SK-N-SH treated with all-trans-retinoic acid at 6 μM for 48 hours (cell line): ENCODE results near the gene SYTL1.

ENCODE experiments used
- ARNTL ChIP-seq: fragments of 450-650 bp; formaldehyde crosslinking; IDR thresholded peaks from 2 replicates; pipeline ENCODE4 v1.5.0; 2020; ENCODE audit warnings: low read depth, mild to moderate bottlenecking, moderate library complexity, borderline replicate concordance
- BACH2 ChIP-seq: fragments of 250-450 bp; sonication (Bioruptor Pico); IDR thresholded peaks from 2 replicates; pipeline ENCODE4 v1.9.0; 2021; ENCODE audit warnings: mild to moderate bottlenecking, borderline replicate concordance
- TCF4 ChIP-seq: fragments of 250-450 bp; sonication (Bioruptor Pico); IDR thresholded peaks from 2 replicates; pipeline ENCODE4 v1.8.0; 2021; ENCODE audit warnings: mild to moderate bottlenecking, moderate library complexity, borderline replicate concordance
- TOX ChIP-seq: fragments of 250-450 bp; sonication (Bioruptor Pico); IDR thresholded peaks from 2 replicates; pipeline ENCODE4 v1.8.0; 2021; ENCODE audit warnings: mild to moderate bottlenecking, moderate library complexity, borderline replicate concordance
- ZNF565 ChIP-seq: fragments of 450-650 bp; formaldehyde crosslinking; conservative IDR thresholded peaks from 2 replicates; pipeline ENCODE4 v1.5.0; 2020; ENCODE audit warnings: low read depth, mild to moderate bottlenecking, moderate library complexity
- TF ChIP-seq, protein P1 (sequence below): fragments of 250-450 bp; sonication (Bioruptor Pico); IDR thresholded peaks from 2 replicates; pipeline ENCODE4 v1.5.1; 2021; ENCODE audit warnings: mild to moderate bottlenecking, moderate library complexity
- TF ChIP-seq, protein P2 (sequence below): fragments of 250-450 bp; sonication (Bioruptor Pico); IDR thresholded peaks from 2 replicates; pipeline ENCODE4 v1.5.0; 2020; ENCODE audit warnings: mild to moderate bottlenecking, moderate library complexity
- TF ChIP-seq, protein P3 (sequence below): fragments of 250-450 bp; sonication (Bioruptor Pico); IDR thresholded peaks from 2 replicates; pipeline ENCODE4 v1.8.0; 2020; ENCODE audit warnings: mild to moderate bottlenecking, moderate library complexity, borderline replicate concordance

DNA sequence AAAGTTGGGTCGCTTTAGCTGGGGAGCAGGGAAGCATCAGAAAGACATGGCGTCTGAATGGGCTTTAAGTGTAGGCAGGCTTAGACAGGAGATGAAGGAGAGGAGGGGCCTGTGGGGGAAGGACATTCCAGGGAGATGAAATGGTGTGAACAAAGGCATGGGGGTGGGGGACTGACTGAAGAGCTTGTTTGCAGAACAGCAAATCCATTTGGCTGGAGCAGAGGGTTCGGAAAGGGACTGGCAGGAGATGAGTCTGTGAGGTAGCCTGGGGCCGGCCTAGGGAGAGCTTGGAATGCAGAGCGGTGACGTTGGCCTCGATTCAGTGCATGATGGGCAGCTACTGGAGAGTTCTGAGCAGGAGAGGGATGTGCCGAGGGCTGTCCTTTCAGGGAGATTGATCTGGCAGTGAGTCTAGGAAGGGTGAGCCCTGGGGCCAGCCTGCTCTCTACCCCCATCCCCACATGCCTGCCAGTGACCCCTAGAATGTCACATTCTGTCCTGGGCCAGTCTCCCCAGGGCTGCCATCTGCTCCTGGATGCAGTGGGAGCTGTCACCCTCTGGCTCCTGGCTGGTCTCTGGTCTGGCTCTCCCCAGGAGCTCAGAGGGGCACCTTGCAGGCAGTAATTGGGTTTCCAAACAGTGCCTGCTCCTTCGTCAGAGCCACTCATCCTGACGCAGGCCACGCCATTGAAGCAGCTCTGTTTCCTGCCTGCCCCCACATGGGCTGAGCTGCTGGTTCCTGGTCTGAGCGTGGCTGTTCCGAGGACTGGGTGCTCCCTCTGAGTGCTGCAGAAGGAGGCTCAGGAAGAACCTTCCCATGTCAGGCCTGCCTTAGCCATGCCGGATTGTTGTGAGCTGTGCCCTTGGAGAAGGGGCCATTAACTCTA is 42.2 kb upstream of the SYTL1 start:
- TF ChIP-seq BACH2 (CRISPR knock-in tag) (no peak), TCF4 (CRISPR knock-in tag) (peak; percentile 43; the same call in 1 of the 2 replicates), ZNF565 (CRISPR knock-in tag) (no peak), ARNTL (no peak), TOX (0 out of 2 replicates have a peak, but pooled peaks have one; percentile 5)
- TF ChIP-seq, protein P1, sequence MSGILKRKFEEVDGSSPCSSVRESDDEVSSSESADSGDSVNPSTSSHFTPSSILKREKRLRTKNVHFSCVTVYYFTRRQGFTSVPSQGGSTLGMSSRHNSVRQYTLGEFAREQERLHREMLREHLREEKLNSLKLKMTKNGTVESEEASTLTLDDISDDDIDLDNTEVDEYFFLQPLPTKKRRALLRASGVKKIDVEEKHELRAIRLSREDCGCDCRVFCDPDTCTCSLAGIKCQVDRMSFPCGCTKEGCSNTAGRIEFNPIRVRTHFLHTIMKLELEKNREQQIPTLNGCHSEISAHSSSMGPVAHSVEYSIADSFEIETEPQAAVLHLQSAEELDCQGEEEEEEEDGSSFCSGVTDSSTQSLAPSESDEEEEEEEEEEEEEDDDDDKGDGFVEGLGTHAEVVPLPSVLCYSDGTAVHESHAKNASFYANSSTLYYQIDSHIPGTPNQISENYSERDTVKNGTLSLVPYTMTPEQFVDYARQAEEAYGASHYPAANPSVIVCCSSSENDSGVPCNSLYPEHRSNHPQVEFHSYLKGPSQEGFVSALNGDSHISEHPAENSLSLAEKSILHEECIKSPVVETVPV (CRISPR knock-in tag) = no peak
- TF ChIP-seq, protein P2, sequence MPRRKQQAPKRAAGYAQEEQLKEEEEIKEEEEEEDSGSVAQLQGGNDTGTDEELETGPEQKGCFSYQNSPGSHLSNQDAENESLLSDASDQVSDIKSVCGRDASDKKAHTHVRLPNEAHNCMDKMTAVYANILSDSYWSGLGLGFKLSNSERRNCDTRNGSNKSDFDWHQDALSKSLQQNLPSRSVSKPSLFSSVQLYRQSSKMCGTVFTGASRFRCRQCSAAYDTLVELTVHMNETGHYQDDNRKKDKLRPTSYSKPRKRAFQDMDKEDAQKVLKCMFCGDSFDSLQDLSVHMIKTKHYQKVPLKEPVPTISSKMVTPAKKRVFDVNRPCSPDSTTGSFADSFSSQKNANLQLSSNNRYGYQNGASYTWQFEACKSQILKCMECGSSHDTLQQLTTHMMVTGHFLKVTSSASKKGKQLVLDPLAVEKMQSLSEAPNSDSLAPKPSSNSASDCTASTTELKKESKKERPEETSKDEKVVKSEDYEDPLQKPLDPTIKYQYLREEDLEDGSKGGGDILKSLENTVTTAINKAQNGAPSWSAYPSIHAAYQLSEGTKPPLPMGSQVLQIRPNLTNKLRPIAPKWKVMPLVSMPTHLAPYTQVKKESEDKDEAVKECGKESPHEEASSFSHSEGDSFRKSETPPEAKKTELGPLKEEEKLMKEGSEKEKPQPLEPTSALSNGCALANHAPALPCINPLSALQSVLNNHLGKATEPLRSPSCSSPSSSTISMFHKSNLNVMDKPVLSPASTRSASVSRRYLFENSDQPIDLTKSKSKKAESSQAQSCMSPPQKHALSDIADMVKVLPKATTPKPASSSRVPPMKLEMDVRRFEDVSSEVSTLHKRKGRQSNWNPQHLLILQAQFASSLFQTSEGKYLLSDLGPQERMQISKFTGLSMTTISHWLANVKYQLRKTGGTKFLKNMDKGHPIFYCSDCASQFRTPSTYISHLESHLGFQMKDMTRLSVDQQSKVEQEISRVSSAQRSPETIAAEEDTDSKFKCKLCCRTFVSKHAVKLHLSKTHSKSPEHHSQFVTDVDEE (CRISPR knock-in tag) = no peak
- TF ChIP-seq, protein P3, sequence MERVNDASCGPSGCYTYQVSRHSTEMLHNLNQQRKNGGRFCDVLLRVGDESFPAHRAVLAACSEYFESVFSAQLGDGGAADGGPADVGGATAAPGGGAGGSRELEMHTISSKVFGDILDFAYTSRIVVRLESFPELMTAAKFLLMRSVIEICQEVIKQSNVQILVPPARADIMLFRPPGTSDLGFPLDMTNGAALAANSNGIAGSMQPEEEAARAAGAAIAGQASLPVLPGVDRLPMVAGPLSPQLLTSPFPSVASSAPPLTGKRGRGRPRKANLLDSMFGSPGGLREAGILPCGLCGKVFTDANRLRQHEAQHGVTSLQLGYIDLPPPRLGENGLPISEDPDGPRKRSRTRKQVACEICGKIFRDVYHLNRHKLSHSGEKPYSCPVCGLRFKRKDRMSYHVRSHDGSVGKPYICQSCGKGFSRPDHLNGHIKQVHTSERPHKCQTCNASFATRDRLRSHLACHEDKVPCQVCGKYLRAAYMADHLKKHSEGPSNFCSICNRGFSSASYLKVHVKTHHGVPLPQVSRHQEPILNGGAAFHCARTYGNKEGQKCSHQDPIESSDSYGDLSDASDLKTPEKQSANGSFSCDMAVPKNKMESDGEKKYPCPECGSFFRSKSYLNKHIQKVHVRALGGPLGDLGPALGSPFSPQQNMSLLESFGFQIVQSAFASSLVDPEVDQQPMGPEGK = no peak
